Measurements from ENCODE around the gene OTOA. TPM values are rescaled to one million over a fixed set of nuclear protein-coding genes. Genes with fewer than 3 reads are reported as not detected.
A peak's percentile ranks its signal among the peaks of the same experiment; 100 is the strongest.
"Not testable (repeated sequence)": the region's sequence is repeated elsewhere in the genome, so short reads cannot be mapped to it uniquely, and the experiment has no call there.

The OTOA gene
- polyA plus RNA-seq, 3 donors: 0.11 to 0.23 (median 0.21) TPM

DNA sequence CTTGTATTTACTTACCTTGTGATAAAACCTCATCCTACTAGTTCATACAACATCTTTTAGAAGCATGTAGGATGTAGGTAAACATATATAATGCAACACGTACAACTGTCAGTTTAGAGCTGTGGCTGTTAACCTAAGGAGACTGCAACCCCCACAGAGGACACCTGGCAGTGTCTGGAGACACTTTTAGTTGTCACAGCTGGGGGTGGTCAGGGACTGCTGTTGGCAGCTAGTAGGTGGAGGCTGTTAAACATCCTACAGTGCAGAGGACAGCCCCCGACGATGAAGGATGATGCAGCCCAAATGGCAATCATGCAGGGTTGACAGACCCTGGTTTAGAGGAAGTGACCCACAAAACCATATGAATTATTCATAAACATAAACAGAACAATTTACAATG, 134.8 kb downstream of the OTOA start:
- intact Hi-C loops (cut with micrococcal nuclease); H3K4me3 Mint-ChIP-seq; H3K9me3 Mint-ChIP-seq; H3K4me1 Mint-ChIP-seq; H3K27me3 Mint-ChIP-seq (ENCODE audit: low read depth in 3 of 3); H3K79me2 ChIP-seq (ENCODE audit: insufficient read depth, low read length); H3K4me2 ChIP-seq (replicated peaks; ENCODE audit: extremely low read depth, low read length, poor library complexity, severe bottlenecking); H3K9ac ChIP-seq (ENCODE audit: insufficient read depth, low read length, poor library complexity, severe bottlenecking); H4K20me1 ChIP-seq (ENCODE audit: insufficient read depth, low read length); H3K4me1 ChIP-seq (ENCODE audit: control insufficient read depth in 1 of 2, insufficient read depth in 2 of 2, low read length in 2 of 2); DNase-seq; H3K27ac Mint-ChIP-seq; H3K36me3 ChIP-seq (replicated peaks in 1 of 2; ENCODE audit: control insufficient read depth in 1 of 2, insufficient read depth in 2 of 2, low read length in 2 of 2); H3K9me3 ChIP-seq (replicated peaks in 1 of 2; ENCODE audit: control insufficient read depth in 1 of 2, insufficient read depth in 1 of 2, low read length in 2 of 2); H3K27me3 ChIP-seq (ENCODE audit: control insufficient read depth in 2 of 2, insufficient read depth in 2 of 2, low read length in 2 of 2); H2AFZ ChIP-seq (ENCODE audit: insufficient read depth, low read depth, low read length, poor library complexity, severe bottlenecking); H3K4me3 ChIP-seq (replicated peaks in 1 of 3; ENCODE audit: low read depth in 2 of 3, low read length in 3 of 3); H3K27ac ChIP-seq (ENCODE audit: low read depth in 1 of 2, low read length in 2 of 2): not testable (repeated sequence)
- H3K36me3 Mint-ChIP-seq: peaks cover 7 to 14% of the 10 kb centered on the region in 2 donors
- WGBS (ENCODE audit: insufficient coverage): no CpG with 5 or more reads among the region's 3 CpGs

DNA sequence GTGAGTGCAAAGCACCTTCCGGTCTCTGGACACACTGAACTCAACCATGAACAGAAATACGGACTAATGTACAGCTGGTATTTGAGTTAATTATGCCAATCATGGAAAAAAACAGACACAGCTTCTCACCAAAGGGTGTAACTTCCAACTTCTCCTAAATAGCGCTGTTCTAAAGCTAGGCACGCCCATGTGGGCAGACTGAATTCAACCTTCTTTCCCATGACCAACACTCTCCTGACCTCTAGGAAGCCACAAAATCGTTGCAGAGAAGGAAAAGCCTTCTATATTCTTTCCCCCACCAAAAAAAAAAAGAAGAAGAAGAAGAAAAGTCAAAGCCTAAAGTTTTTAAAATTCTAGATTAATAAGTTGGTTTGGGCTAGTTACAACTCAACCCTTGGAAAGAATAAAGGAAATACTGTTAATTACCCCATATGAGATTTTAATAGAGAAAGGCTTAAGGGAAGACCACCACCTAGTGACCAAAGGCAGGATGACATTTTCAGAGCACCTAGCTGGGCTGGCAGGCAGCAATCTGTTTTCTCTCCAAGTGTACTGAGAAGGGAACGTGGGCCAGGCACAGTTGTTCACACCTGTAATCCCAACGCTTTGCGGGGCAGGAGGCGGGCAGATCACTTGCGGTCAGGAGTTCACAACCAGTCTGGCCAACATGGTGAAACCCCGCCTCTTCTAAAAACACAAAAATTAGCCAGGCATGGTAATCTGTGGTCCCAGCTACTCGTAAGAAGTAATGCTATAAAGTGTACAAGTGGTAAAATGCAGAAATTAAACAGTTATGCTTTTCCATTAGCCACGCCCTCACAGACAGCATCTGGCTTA, 138.0 kb downstream of the OTOA start:
- H3K79me2 ChIP-seq (ENCODE audit: insufficient read depth, low read length); H3K9me3 Mint-ChIP-seq; H3K9me3 ChIP-seq (replicated peaks in 1 of 2; ENCODE audit: control insufficient read depth in 1 of 2, insufficient read depth in 1 of 2, low read length in 2 of 2); H3K4me3 ChIP-seq (replicated peaks in 1 of 3; ENCODE audit: low read depth in 2 of 3, low read length in 3 of 3); H4K20me1 ChIP-seq (ENCODE audit: insufficient read depth, low read length); H3K4me1 ChIP-seq (ENCODE audit: control insufficient read depth in 1 of 2, insufficient read depth in 2 of 2, low read length in 2 of 2); H3K4me3 Mint-ChIP-seq; H3K36me3 ChIP-seq (replicated peaks in 1 of 2; ENCODE audit: control insufficient read depth in 1 of 2, insufficient read depth in 2 of 2, low read length in 2 of 2); intact Hi-C loops (cut with micrococcal nuclease); H3K27me3 ChIP-seq (ENCODE audit: control insufficient read depth in 2 of 2, insufficient read depth in 2 of 2, low read length in 2 of 2); H3K4me1 Mint-ChIP-seq; H3K27me3 Mint-ChIP-seq (ENCODE audit: low read depth in 3 of 3); H3K9ac ChIP-seq (ENCODE audit: insufficient read depth, low read length, poor library complexity, severe bottlenecking); H3K4me2 ChIP-seq (replicated peaks; ENCODE audit: extremely low read depth, low read length, poor library complexity, severe bottlenecking); H2AFZ ChIP-seq (ENCODE audit: insufficient read depth, low read depth, low read length, poor library complexity, severe bottlenecking): not testable (repeated sequence)
- TF ChIP-seq, protein P1, sequence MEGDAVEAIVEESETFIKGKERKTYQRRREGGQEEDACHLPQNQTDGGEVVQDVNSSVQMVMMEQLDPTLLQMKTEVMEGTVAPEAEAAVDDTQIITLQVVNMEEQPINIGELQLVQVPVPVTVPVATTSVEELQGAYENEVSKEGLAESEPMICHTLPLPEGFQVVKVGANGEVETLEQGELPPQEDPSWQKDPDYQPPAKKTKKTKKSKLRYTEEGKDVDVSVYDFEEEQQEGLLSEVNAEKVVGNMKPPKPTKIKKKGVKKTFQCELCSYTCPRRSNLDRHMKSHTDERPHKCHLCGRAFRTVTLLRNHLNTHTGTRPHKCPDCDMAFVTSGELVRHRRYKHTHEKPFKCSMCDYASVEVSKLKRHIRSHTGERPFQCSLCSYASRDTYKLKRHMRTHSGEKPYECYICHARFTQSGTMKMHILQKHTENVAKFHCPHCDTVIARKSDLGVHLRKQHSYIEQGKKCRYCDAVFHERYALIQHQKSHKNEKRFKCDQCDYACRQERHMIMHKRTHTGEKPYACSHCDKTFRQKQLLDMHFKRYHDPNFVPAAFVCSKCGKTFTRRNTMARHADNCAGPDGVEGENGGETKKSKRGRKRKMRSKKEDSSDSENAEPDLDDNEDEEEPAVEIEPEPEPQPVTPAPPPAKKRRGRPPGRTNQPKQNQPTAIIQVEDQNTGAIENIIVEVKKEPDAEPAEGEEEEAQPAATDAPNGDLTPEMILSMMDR (IDR thresholded peaks at IDR 0.05): peak; percentile 67
- peak overlapping the region; percentile 53 to 69 for H3K27ac ChIP-seq (ENCODE audit: low read depth in 1 of 2, low read length in 2 of 2)
- WGBS (ENCODE audit: insufficient coverage): no CpG with 5 or more reads among the region's 13 CpGs
- Mint-ChIP-seq H3K36me3 (peaks cover 9 to 11% of the 10 kb centered on the region in 2 donors), H3K27ac (peak overlapping the region; percentile 82 to 96 (median 90))
- peak; percentile 31 to 60 (median 52) for DNase-seq

DNA sequence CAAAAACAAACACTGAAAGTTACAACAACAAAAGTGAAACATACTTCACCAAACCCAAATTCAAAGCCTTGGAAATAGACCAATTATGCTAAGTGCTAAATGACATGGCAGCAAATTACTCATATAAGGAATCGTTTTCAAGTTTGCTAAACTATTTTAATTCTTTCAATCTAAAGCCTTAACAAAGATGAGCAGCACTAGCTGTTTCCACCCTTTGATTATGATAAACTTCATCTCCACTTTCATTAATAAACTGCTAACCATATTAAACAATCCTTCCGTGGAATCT, 138.6 kb downstream of the OTOA start:
- H3K9ac ChIP-seq (ENCODE audit: insufficient read depth, low read length, poor library complexity, severe bottlenecking); H4K20me1 ChIP-seq (ENCODE audit: insufficient read depth, low read length); H3K79me2 ChIP-seq (ENCODE audit: insufficient read depth, low read length); H3K27me3 Mint-ChIP-seq (ENCODE audit: low read depth in 3 of 3); H3K9me3 ChIP-seq (replicated peaks in 1 of 2; ENCODE audit: control insufficient read depth in 1 of 2, insufficient read depth in 1 of 2, low read length in 2 of 2); H3K27me3 ChIP-seq (ENCODE audit: control insufficient read depth in 2 of 2, insufficient read depth in 2 of 2, low read length in 2 of 2); H3K9me3 Mint-ChIP-seq; DNase-seq; intact Hi-C loops (cut with micrococcal nuclease); H3K36me3 ChIP-seq (replicated peaks in 1 of 2; ENCODE audit: control insufficient read depth in 1 of 2, insufficient read depth in 2 of 2, low read length in 2 of 2); H3K4me3 ChIP-seq (replicated peaks in 1 of 3; ENCODE audit: low read depth in 2 of 3, low read length in 3 of 3); H3K4me3 Mint-ChIP-seq; H2AFZ ChIP-seq (ENCODE audit: insufficient read depth, low read depth, low read length, poor library complexity, severe bottlenecking); H3K4me1 ChIP-seq (ENCODE audit: control insufficient read depth in 1 of 2, insufficient read depth in 2 of 2, low read length in 2 of 2); H3K4me1 Mint-ChIP-seq; H3K4me2 ChIP-seq (replicated peaks; ENCODE audit: extremely low read depth, low read length, poor library complexity, severe bottlenecking): not testable (repeated sequence)
- Mint-ChIP-seq H3K27ac (peak overlapping the region in 5 of 7 donors; percentile 82 to 96 (median 88)), H3K36me3 (peaks cover 9 to 11% of the 10 kb centered on the region in 2 donors)
- no CpG with 5 or more reads among the region's 2 CpGs for whole genome bisulfite sequencing (ENCODE audit: insufficient coverage)
- peak overlapping the region in 1 of 2 donors; percentile 69 for H3K27ac ChIP-seq (ENCODE audit: low read depth in 1 of 2, low read length in 2 of 2)
